ENCODE measurements around the gene C14orf93.

- TF ChIP-seq POLR2A (IDR thresholded peaks at IDR 0.05): no peak
- TF ChIP-seq, protein P1, sequence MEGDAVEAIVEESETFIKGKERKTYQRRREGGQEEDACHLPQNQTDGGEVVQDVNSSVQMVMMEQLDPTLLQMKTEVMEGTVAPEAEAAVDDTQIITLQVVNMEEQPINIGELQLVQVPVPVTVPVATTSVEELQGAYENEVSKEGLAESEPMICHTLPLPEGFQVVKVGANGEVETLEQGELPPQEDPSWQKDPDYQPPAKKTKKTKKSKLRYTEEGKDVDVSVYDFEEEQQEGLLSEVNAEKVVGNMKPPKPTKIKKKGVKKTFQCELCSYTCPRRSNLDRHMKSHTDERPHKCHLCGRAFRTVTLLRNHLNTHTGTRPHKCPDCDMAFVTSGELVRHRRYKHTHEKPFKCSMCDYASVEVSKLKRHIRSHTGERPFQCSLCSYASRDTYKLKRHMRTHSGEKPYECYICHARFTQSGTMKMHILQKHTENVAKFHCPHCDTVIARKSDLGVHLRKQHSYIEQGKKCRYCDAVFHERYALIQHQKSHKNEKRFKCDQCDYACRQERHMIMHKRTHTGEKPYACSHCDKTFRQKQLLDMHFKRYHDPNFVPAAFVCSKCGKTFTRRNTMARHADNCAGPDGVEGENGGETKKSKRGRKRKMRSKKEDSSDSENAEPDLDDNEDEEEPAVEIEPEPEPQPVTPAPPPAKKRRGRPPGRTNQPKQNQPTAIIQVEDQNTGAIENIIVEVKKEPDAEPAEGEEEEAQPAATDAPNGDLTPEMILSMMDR (IDR thresholded peaks at IDR 0.05): no peak
These were observed 12.9 kb downstream of the C14orf93 start for GRCh38 chr14:22996768-22997654.

All from esophagus squamous epithelium (tissue), 4 donors.